CD14-positive monocyte (primary cell): ENCODE data around the gene MYRF. TPM values are rescaled to one million over a fixed set of nuclear protein-coding genes. Genes with fewer than 3 reads are reported as not detected.

Source experiments
- DNase-seq, 3 donors: peaks; one replicate each; pipeline ENCODE4 v3.0.0-alpha.2; 2011 to 2022
- H2AFZ ChIP-seq: 2 replicates; pipeline ENCODE4 v1.6.0; 2012; ENCODE audit warnings: mild to moderate bottlenecking, low read depth, low read length, inconsistent platforms; ENCODE audit not compliant: insufficient read depth, poor library complexity, severe bottlenecking
- H3K27ac ChIP-seq, 2 donors: 1 replicate in 1 of 2; 2 replicates in 1 of 2; pipeline ENCODE4 v1.5.1; 2012 to 2013; ENCODE audit warnings: low read length in 2 of 2, control low read depth in 1 of 2, inconsistent platforms in 1 of 2, low read depth in 1 of 2, mild to moderate bottlenecking in 1 of 2
- H3K27me3 ChIP-seq, 2 donors: one replicate each; pipeline versions ENCODE4 v1.6.0 to v1.6.1; 2011 to 2013; ENCODE audit warnings: low read length in 2 of 2; ENCODE audit not compliant: control insufficient read depth in 2 of 2, insufficient read depth in 2 of 2
- H3K36me3 ChIP-seq, 2 donors: replicated peaks in 1 of 2; 1 replicate in 1 of 2; 2 replicates in 1 of 2; pipeline versions ENCODE4 v1.5.1 to v1.6.1; 2012 to 2013; ENCODE audit warnings: low read length in 2 of 2, control low read depth in 1 of 2, inconsistent platforms in 1 of 2, mild to moderate bottlenecking in 1 of 2; ENCODE audit not compliant: insufficient read depth in 2 of 2, control insufficient read depth in 1 of 2
- H3K4me1 ChIP-seq, 2 donors: 1 replicate in 1 of 2; 2 replicates in 1 of 2; pipeline versions ENCODE4 v1.5.1 to v1.6.1; 2012 to 2013; ENCODE audit warnings: low read length in 2 of 2, control low read depth in 1 of 2, inconsistent platforms in 1 of 2, mild to moderate bottlenecking in 1 of 2, moderate library complexity in 1 of 2; ENCODE audit not compliant: insufficient read depth in 2 of 2, control insufficient read depth in 1 of 2
- H3K4me2 ChIP-seq: replicated peaks from 2 replicates; pipeline ENCODE3; 2012; ENCODE audit warnings: low read length, moderate library complexity, mild to moderate bottlenecking; ENCODE audit not compliant: poor library complexity, severe bottlenecking; ENCODE audit errors: extremely low read depth
- H3K4me3 ChIP-seq, 3 experiments: fragments of 200-600 bp in 1 of 3; sonication (generic) in 1 of 3; replicated peaks in 1 of 3; 1 replicate in 2 of 3; 2 replicates in 1 of 3; pipeline ENCODE4 v1.5.1; 2011 to 2013; ENCODE audit warnings: low read length in 3 of 3, mild to moderate bottlenecking in 3 of 3, control low read depth in 2 of 3, low read depth in 2 of 3, inconsistent platforms in 1 of 3, moderate library complexity in 1 of 3
- H3K79me2 ChIP-seq: 2 replicates; pipeline ENCODE4 v1.6.0; 2012; ENCODE audit warnings: mild to moderate bottlenecking, control low read depth, inconsistent platforms, low read length, moderate library complexity; ENCODE audit not compliant: insufficient read depth
- H3K9ac ChIP-seq: 2 replicates; pipeline ENCODE4 v1.6.0; 2017; ENCODE audit warnings: low read length, mild to moderate bottlenecking; ENCODE audit not compliant: insufficient read depth, poor library complexity, severe bottlenecking
- H3K9me3 ChIP-seq, 2 donors: replicated peaks in 1 of 2; 1 replicate in 1 of 2; 2 replicates in 1 of 2; pipeline versions ENCODE4 v1.5.1 to v1.6.1; 2012 to 2013; ENCODE audit warnings: low read length in 2 of 2, control low read depth in 1 of 2; ENCODE audit not compliant: control insufficient read depth in 1 of 2, insufficient read depth in 1 of 2
- H4K20me1 ChIP-seq: 2 replicates; pipeline ENCODE4 v1.6.0; 2012; ENCODE audit warnings: mild to moderate bottlenecking, low read length, control low read depth, moderate library complexity; ENCODE audit not compliant: insufficient read depth
- H3K27ac Mint-ChIP-seq, 7 donors: one replicate each; pipeline ENCODE4 v1.8.0; 2020; ENCODE audit warnings: mild to moderate bottlenecking in 7 of 7, mixed read lengths in 7 of 7, moderate library complexity in 6 of 7, inconsistent platforms in 2 of 7
- H3K27me3 Mint-ChIP-seq, 3 donors: one replicate each; pipeline ENCODE4 v1.8.0; 2021 to 2022; ENCODE audit warnings: low read depth in 3 of 3, mild to moderate bottlenecking in 3 of 3, mixed read lengths in 3 of 3, moderate library complexity in 3 of 3, inconsistent platforms in 1 of 3
- H3K36me3 Mint-ChIP-seq, 2 donors: one replicate each; pipeline ENCODE4 v1.8.0; 2020; ENCODE audit warnings: mixed read lengths in 2 of 2, inconsistent platforms in 1 of 2, mild to moderate bottlenecking in 1 of 2
- H3K4me1 Mint-ChIP-seq: one replicate; pipeline ENCODE4 v1.8.0; 2020; ENCODE audit warnings: mild to moderate bottlenecking, mixed read lengths
- H3K4me3 Mint-ChIP-seq, 2 donors: one replicate each; pipeline ENCODE4 v1.8.0; 2020; ENCODE audit warnings: mild to moderate bottlenecking in 2 of 2, mixed read lengths in 2 of 2, moderate library complexity in 1 of 2
- H3K9me3 Mint-ChIP-seq, 7 donors: one replicate each; pipeline ENCODE4 v1.8.0; 2020 to 2022; ENCODE audit warnings: mixed read lengths in 7 of 7, mild to moderate bottlenecking in 6 of 7, moderate library complexity in 6 of 7, inconsistent platforms in 2 of 7
- CTCF ChIP-seq: fragments of 200-600 bp; IDR thresholded peaks from one replicate; pipeline ENCODE4 v1.8.0; 2022; ENCODE audit warnings: antibody characterized with exemption, mild to moderate bottlenecking
- whole genome bisulfite sequencing: methylation state at CpG from one replicate; pipeline ENCODE4 v1.1.5; 2013; ENCODE audit warnings: missing lambda C conversion rate; ENCODE audit not compliant: insufficient coverage; 5-methylcytosine and 5-hydroxymethylcytosine counted together
- intact Hi-C, 2 donors: fragments of 100-400 bp; cut with micrococcal nuclease; formaldehyde crosslinking; loops; one replicate each; pipeline versions ENCODE4 v1.15.0 to v1.15.1; 2023
- polyA plus RNA-seq, 3 donors: library from polyadenylated mRNA; depleted of rRNA in 1 of 3; unstranded in 2 of 3; stranded (reverse) in 1 of 3; fragments of 300-500 nt in 2 of 3; fragments of >200 nt in 1 of 3; fragmentation: Illumina TruSeq in 2 of 3; gene quantifications; 1 replicate in 2 of 3; 2 replicates in 1 of 3; pipeline ENCODE4 v1.2.3, GENCODE V29; 2012 to 2021

The MYRF gene
- polyA plus RNA-seq, 3 donors, result 0.18 to 0.19 TPM; not detected in 1

DNA sequence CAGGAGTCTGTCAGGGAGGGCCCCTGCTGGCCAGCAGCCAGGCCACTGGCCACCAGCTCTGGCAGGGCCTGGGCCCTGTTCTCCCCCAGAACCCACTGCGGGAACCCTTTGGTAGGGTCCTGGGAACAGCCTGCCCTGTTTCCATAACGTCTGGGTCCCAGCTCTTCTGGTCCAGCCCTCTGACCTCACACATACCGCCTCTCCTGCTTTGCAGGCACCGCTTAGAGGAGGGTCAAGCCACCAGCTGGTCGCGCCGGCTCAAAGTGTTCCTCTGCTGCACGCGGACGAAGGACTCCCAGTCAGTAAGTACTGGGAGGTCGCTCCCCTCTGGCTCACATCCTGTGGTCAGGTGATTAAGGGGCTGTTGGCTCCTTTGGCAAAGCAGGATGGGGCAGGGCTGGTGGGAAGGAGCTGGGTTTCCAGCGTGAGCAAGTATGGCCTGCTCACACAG is 26.6 kb upstream of the MYRF start:
- peaks cover 2 to 67% of the 10 kb centered on the region in 2 donors for H3K36me3 ChIP-seq
- Mint-ChIP-seq H3K4me3 (no peak overlapping the region), H3K4me1 (peaks cover 4% of the 10 kb centered on the region), H3K9me3 (no peaks in the 10 kb centered on the region), H3K36me3 (peaks cover 35 to 45% of the 10 kb centered on the region in 2 donors), H3K27me3 (peaks cover 0 to 6% (median 0%) of the 10 kb centered on the region in 3 donors), H3K27ac (peak overlapping the region in 1 of 7 donors; percentile 58)
- no peak for TF ChIP-seq CTCF
- no peak for DNase-seq
- no peaks in the 10 kb centered on the region for H3K27me3 ChIP-seq
- intact Hi-C loops, result no loop called here
- no peak overlapping the region for H3K4me2 ChIP-seq
- no peaks in the 10 kb centered on the region for H4K20me1 ChIP-seq
- H3K4me3 ChIP-seq, result no peak overlapping the region
- H3K79me2 ChIP-seq, result no peaks in the 10 kb centered on the region
- H3K4me1 ChIP-seq, result no peaks in the 10 kb centered on the region
- no peak overlapping the region for H2AFZ ChIP-seq
- no peak overlapping the region for H3K9ac ChIP-seq
- H3K9me3 ChIP-seq, result no peaks in the 10 kb centered on the region
- H3K27ac ChIP-seq, result no peak overlapping the region
- WGBS, result 94% methylated on average over 11 of the region's 12 CpGs

GRCh38 chr11:61726775-61727174 is 25.7 kb upstream of the MYRF start:
- peak overlapping the region in 3 of 7 donors; percentile 19 to 48 (median 24) for H3K27ac Mint-ChIP-seq
- no peaks in the 10 kb centered on the region for H3K9me3 Mint-ChIP-seq
- peaks cover 2 to 74% of the 10 kb centered on the region in 2 donors for H3K36me3 ChIP-seq
- 96% methylated on average over 13 of the region's 13 CpGs for WGBS
- H4K20me1 ChIP-seq, result no peaks in the 10 kb centered on the region
- H3K4me3 Mint-ChIP-seq, result no peak overlapping the region
- H3K4me1 ChIP-seq, result no peaks in the 10 kb centered on the region
- no peak overlapping the region for H2AFZ ChIP-seq
- TF ChIP-seq CTCF, result no peak
- H3K27me3 ChIP-seq, result no peaks in the 10 kb centered on the region
- H3K36me3 Mint-ChIP-seq, result peaks cover 38 to 45% of the 10 kb centered on the region in 2 donors
- H3K27me3 Mint-ChIP-seq, result peaks cover 0 to 6% (median 0%) of the 10 kb centered on the region in 3 donors
- peaks cover 2% of the 10 kb centered on the region for H3K4me1 Mint-ChIP-seq
- no peaks in the 10 kb centered on the region for H3K79me2 ChIP-seq
- H3K27ac ChIP-seq, result no peak overlapping the region
- intact Hi-C loops, result no loop called here
- H3K4me2 ChIP-seq, result no peak overlapping the region
- H3K9ac ChIP-seq, result no peak overlapping the region
- DNase-seq, result no peak
- H3K9me3 ChIP-seq, result no peaks in the 10 kb centered on the region
- H3K4me3 ChIP-seq, result no peak overlapping the region
